Adipocyte (in vitro differentiated cells): ENCODE results near the gene DCLK1.

ENCODE experiments used
- DNase-seq: peaks from one replicate; pipeline ENCODE4 v3.0.0-alpha.2; 2015; ENCODE audit warnings: low read depth
- H3K27me3 ChIP-seq: replicated peaks from 2 replicates; pipeline ENCODE4 v1.7.0; 2013; ENCODE audit warnings: mild to moderate bottlenecking, low read length, moderate library complexity; ENCODE audit not compliant: control insufficient read depth, insufficient read depth
- H3K36me3 ChIP-seq: 2 replicates; pipeline ENCODE4 v1.7.0; 2013; ENCODE audit warnings: low read length, mild to moderate bottlenecking, moderate library complexity; ENCODE audit not compliant: control insufficient read depth, insufficient read depth, severe bottlenecking
- H3K4me1 ChIP-seq: 2 replicates; pipeline ENCODE4 v1.7.0; 2013; ENCODE audit warnings: mild to moderate bottlenecking, low read length, moderate library complexity; ENCODE audit not compliant: control insufficient read depth, insufficient read depth
- H3K4me3 ChIP-seq: 2 replicates; pipeline ENCODE4 v1.7.0; 2013; ENCODE audit warnings: mild to moderate bottlenecking, low read length, moderate library complexity
- H3K9ac ChIP-seq: 2 replicates; pipeline ENCODE4 v1.7.0; 2013; ENCODE audit warnings: mild to moderate bottlenecking, low read length, moderate library complexity
- H3K9me3 ChIP-seq: 2 replicates; pipeline ENCODE4 v1.7.0; 2013; ENCODE audit warnings: mild to moderate bottlenecking, low read length, moderate library complexity; ENCODE audit not compliant: control insufficient read depth

DCLK1 gene

GRCh38 chr13:35914662-35915061 lies 216.5 kb downstream of the DCLK1 start:
- H3K36me3 ChIP-seq, result no peaks in the 10 kb centered on the region
- no peak overlapping the region for H3K4me3 ChIP-seq
- H3K4me1 ChIP-seq, result peaks cover 49% of the 10 kb centered on the region
- no peak overlapping the region for H3K9ac ChIP-seq
- DNase-seq, result no peak
- no peaks in the 10 kb centered on the region for H3K9me3 ChIP-seq
- no peaks in the 10 kb centered on the region for H3K27me3 ChIP-seq

GRCh38 chr13:35912841-35913240 lies 218.3 kb downstream of the DCLK1 start:
- no peaks in the 10 kb centered on the region for H3K36me3 ChIP-seq

GRCh38 chr13:35909837-35910540 lies 221.2 kb downstream of the DCLK1 start:
- H3K27me3 ChIP-seq, result no peaks in the 10 kb centered on the region
- no peaks in the 10 kb centered on the region for H3K9me3 ChIP-seq
- H3K9ac ChIP-seq, result no peak overlapping the region
- DNase-seq, result no peak
- peaks cover 11% of the 10 kb centered on the region for H3K4me1 ChIP-seq
- no peaks in the 10 kb centered on the region for H3K36me3 ChIP-seq
- H3K4me3 ChIP-seq, result no peak overlapping the region

More at GRCh38 chr13:35912841-35913240, 218.3 kb downstream of the DCLK1 start:
- no peaks in the 10 kb centered on the region for H3K9me3 ChIP-seq
- H3K9ac ChIP-seq, result no peak overlapping the region
- H3K27me3 ChIP-seq, result no peaks in the 10 kb centered on the region
- no peak overlapping the region for H3K4me3 ChIP-seq
- peaks cover 37% of the 10 kb centered on the region for H3K4me1 ChIP-seq
- DNase-seq, result no peak

GRCh38 chr13:35909091-35909490 lies 222.1 kb downstream of the DCLK1 start:
- H3K9ac ChIP-seq, result no peak overlapping the region
- H3K4me1 ChIP-seq, result peaks cover 7% of the 10 kb centered on the region
- H3K9me3 ChIP-seq, result no peaks in the 10 kb centered on the region
- H3K4me3 ChIP-seq, result no peak overlapping the region
- DNase-seq, result no peak
- H3K36me3 ChIP-seq, result no peaks in the 10 kb centered on the region
- no peaks in the 10 kb centered on the region for H3K27me3 ChIP-seq

GRCh38 chr13:35908226-35908625 lies 223.0 kb downstream of the DCLK1 start:
- DNase-seq, result no peak
- Histone ChIP-seq H3K27me3 (no peaks in the 10 kb centered on the region), H3K4me3 (no peak overlapping the region), H3K4me1 (peaks cover 5% of the 10 kb centered on the region), H3K9me3 (no peaks in the 10 kb centered on the region), H3K36me3 (no peaks in the 10 kb centered on the region), H3K9ac (no peak overlapping the region)

GRCh38 chr13:35906636-35907035 lies 224.5 kb downstream of the DCLK1 start:
- DNase-seq, result no peak
- Histone ChIP-seq H3K27me3 (no peaks in the 10 kb centered on the region), H3K4me3 (no peak overlapping the region), H3K36me3 (peaks cover 2% of the 10 kb centered on the region), H3K9me3 (no peaks in the 10 kb centered on the region), H3K4me1 (no peaks in the 10 kb centered on the region), H3K9ac (no peak overlapping the region)

GRCh38 chr13:35903075-35903474 lies 228.1 kb downstream of the DCLK1 start:
- Histone ChIP-seq H3K4me3 (no peak overlapping the region), H3K27me3 (no peaks in the 10 kb centered on the region), H3K36me3 (peaks cover 2% of the 10 kb centered on the region), H3K4me1 (peaks cover 14% of the 10 kb centered on the region), H3K9ac (no peak overlapping the region), H3K9me3 (no peaks in the 10 kb centered on the region)
- DNase-seq, result no peak

- DNase-seq, result no peak
- Histone ChIP-seq H3K4me1 (peaks cover 23% of the 10 kb centered on the region), H3K4me3 (no peak overlapping the region)
Measured at GRCh38 chr13:35898041-35898440, 233.1 kb downstream of the DCLK1 start.

GRCh38 chr13:35894636-35895035 lies 236.5 kb downstream of the DCLK1 start:
- H3K9me3 ChIP-seq, result no peaks in the 10 kb centered on the region
- no peaks in the 10 kb centered on the region for H3K36me3 ChIP-seq
- DNase-seq, result no peak
- H3K9ac ChIP-seq, result no peak overlapping the region
- H3K27me3 ChIP-seq, result no peaks in the 10 kb centered on the region
- peaks cover 12% of the 10 kb centered on the region for H3K4me1 ChIP-seq
- H3K4me3 ChIP-seq, result no peak overlapping the region

More at GRCh38 chr13:35898041-35898440, 233.1 kb downstream of the DCLK1 start:
- Histone ChIP-seq H3K27me3 (no peaks in the 10 kb centered on the region), H3K9me3 (no peaks in the 10 kb centered on the region), H3K9ac (no peak overlapping the region), H3K36me3 (peaks cover 2% of the 10 kb centered on the region)

- Histone ChIP-seq H3K9me3 (no peaks in the 10 kb centered on the region), H3K36me3 (no peaks in the 10 kb centered on the region), H3K27me3 (no peaks in the 10 kb centered on the region), H3K9ac (no peak overlapping the region), H3K4me3 (no peak overlapping the region), H3K4me1 (peaks cover 27% of the 10 kb centered on the region)
- no peak for DNase-seq
Measured at GRCh38 chr13:35892837-35893814, 238.1 kb downstream of the DCLK1 start.
